ENCODE results near the gene SNX33. TPM values are rescaled to one million over a fixed set of nuclear protein-coding genes. Genes with fewer than 3 reads are reported as not detected.

SNX33 gene
- total RNA-seq, 1 donor from 2014 or later = 24.7 TPM

GRCh38 chr15:75641603-75642002 lies 6.1 kb upstream of the SNX33 start:
- no peak for ATAC-seq

GRCh38 chr15:75644376-75644775 lies 3.3 kb upstream of the SNX33 start:
- ATAC-seq = no peak

GRCh38 chr15:75646112-75646943 lies 1.4 kb upstream of the SNX33 start:
- peak; percentile 17 for ATAC-seq

GRCh38 chr15:75646944-75647364 lies 758 bp upstream of the SNX33 start:
- peak; percentile 23 for ATAC-seq

DNA sequence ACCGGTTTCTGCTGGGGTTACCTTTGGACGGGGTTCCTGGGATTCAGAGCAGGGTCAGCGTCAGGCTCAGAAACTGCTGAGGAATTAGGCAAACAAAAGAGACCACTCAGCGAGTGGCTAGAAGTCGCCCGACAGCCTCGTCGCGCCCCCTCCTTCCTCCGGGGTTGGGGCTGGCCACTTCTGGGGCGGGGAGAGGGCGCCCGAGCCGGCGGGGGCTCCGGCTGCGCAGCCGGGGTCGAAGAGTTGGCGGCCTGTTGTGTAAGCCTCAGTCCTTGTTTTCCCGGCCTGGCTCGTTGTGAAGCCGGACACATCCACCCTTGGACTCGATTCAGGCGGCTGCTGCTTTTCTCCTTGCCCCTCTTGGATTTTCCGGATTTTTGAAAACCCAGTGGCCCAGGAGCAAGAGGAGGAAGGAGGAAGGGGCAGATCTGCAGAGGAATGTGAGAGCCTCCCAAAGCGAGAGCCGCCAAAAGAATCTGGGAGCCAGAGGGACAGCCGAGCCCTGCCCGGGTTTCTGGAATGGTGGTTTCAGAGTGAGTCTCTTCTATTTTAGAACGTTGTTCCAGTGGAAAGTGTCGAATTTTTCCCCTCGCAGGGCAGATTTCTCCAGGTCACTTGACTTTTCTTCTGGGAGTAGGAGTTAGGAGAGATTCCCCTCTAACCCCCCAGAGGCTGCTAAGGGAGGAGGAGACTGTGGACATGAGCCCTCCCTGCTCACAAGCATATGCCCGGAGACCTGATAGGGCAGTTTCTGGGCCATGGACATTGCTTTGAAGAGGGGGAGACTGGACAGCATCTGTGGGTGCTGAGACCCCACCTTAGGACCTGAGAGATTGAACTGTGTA lies 666 bp downstream of the SNX33 start:
- ATAC-seq = peak; percentile 2

DNA sequence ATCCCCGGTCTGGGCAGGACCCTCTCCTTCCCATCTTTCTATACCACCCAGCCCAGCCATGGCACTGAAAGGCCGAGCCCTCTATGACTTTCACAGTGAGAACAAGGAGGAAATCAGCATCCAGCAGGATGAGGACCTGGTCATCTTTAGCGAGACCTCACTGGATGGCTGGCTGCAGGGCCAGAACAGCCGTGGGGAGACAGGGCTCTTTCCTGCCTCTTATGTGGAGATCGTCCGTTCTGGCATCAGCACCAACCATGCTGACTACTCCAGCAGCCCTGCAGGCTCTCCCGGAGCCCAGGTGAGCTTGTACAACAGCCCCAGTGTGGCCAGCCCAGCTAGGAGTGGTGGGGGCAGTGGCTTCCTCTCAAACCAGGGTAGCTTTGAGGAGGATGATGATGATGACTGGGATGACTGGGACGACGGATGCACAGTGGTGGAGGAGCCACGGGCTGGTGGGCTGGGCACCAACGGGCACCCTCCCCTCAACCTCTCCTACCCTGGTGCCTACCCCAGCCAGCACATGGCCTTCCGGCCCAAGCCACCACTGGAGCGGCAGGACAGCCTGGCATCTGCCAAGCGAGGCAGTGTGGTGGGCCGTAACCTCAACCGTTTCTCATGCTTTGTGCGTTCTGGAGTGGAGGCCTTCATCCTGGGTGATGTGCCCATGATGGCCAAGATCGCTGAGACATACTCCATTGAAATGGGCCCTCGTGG lies 1.5 kb downstream of the SNX33 start:
- no peak for ATAC-seq

DNA sequence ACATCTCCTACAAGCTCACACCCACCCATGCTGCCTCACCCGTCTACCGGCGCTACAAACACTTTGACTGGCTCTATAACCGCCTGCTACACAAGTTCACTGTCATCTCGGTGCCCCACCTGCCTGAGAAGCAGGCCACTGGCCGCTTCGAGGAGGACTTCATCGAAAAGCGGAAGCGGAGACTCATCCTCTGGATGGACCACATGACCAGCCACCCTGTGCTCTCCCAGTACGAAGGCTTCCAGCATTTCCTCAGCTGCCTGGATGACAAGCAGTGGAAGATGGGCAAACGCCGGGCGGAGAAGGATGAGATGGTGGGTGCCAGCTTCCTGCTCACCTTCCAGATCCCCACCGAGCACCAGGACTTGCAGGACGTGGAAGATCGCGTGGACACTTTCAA lies 2.1 kb downstream of the SNX33 start:
- ATAC-seq = no peak

- peak; percentile 29 for ATAC-seq
These were observed 3.4 kb downstream of the SNX33 start for GRCh38 chr15:75650908-75651809.

DNA sequence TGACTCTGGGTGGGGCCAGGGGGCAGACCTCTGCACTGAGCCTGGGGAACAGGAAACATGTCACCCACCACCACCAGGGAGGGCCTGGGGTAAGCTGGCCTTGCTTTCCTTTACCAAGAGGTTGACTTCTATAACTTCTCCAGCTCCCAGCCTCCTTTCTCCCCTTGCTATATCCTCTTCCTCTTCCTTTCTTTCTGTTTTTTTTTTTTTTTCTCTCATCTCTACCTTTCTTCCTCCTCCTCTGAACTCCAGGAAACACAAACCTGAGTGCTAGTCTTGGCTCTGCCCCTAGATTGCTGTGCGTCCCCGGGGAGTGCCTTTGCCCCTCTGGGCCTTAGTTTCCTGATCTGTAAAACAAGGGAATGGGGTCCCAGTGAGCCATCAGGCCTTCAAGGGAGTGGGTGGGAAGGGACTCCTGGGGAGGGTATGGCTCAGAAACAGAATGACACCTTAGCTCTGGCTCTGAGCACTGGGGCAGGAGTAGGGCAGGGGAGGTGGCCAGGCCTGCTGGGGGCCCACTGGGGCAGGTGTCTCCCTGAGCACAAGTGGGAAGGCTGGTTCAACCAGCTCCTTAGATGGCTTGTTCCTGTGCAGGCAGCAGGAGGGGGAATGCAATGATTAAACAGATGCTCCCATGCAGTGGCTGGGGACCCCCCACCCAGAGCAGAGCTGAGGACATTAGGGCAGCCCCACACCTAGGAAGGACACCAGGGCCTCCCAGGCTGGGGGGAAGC lies 4.3 kb downstream of the SNX33 start:
- peak; percentile 24 for ATAC-seq

DNA sequence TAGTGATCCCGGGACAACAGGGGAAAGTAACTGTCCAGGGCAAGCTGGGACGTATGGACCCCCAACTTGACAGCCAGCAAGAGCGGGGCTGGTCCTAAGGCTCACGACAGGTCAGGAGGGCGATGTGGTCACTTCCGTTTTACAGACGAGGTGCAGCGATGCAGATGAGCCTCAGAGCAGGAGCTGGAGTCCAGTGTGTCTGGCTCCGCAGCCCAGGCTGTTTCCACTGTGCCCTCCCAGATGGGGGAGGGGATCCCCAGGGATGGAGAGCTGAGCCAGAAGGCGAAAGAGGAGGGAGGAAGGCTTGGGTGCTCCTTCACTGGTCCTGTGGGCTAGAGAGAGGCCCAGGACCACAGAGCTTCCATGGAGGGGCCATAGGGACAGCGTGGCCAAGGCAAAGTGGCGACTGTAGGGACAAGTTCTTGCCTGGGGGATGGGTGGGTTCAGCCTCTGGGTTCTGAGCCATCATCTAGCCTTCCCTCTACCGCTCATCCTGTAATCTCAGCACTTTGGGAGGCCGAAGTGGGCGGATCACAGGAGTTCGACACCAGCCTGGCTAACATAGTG lies 5.7 kb downstream of the SNX33 start:
- no peak for ATAC-seq

GRCh38 chr15:75654201-75654907 lies 6.6 kb downstream of the SNX33 start:
- no peak for ATAC-seq

DNA sequence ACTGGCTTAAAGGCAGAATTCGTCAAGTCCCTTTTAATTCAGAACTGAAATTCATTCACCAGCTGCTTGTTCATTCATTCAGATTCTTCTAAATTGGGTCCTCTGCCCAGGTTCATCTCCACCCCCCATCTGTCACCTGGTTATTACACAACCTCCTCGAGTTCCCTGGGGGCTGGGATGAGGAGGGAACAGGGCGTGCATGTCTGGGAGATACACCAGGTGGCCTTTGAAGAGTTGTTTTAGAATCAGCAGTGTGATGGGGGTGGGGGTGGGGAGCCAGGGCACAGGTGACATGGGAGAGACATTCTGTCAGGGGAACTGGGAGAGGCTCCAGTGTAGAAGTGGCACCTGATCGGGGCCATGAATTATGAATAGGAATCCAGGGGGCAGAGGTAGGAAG lies 8.2 kb downstream of the SNX33 start:
- no peak for ATAC-seq

DNA sequence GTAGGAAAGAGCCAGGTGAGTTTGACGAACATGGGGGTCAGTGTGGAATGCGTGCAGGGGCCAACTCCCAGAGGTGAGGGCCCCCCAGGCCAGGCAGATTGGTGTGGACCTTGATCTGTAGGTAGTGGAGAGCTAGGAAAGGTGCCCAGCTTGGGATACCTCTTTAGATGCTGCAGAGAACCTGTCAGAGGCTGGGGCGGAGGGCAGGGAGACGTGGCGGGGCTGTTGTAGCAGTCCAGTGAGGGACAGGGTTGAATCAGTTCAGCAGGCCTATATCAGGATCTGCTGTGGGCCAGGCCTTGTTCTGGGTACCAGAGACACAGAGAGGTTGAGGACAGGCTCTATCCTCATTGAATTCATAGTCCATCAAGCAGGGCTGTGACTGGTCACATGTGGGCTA lies 8.6 kb downstream of the SNX33 start:
- ATAC-seq = no peak

DNA sequence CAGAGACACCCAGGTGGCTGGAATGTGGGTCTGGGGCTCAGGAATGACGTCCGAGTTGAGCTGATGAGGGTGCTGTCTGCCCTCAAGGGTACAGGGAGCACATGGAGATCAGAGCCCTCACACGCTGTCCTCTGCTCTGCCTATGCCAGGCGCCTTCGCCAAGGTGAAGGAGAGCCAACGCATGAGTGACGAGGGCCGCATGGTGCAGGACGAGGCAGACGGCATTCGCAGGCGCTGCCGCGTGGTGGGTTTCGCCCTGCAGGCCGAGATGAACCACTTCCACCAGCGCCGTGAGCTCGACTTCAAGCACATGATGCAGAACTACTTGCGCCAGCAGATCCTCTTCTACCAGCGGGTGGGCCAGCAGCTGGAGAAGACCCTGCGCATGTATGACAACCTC lies 9.1 kb downstream of the SNX33 start:
- ATAC-seq = no peak

GRCh38 chr15:75659141-75659771 lies 11.5 kb downstream of the SNX33 start:
- ATAC-seq = no peak

GRCh38 chr15:75659928-75660645 lies 12.4 kb downstream of the SNX33 start:
- ATAC-seq = no peak

DNA sequence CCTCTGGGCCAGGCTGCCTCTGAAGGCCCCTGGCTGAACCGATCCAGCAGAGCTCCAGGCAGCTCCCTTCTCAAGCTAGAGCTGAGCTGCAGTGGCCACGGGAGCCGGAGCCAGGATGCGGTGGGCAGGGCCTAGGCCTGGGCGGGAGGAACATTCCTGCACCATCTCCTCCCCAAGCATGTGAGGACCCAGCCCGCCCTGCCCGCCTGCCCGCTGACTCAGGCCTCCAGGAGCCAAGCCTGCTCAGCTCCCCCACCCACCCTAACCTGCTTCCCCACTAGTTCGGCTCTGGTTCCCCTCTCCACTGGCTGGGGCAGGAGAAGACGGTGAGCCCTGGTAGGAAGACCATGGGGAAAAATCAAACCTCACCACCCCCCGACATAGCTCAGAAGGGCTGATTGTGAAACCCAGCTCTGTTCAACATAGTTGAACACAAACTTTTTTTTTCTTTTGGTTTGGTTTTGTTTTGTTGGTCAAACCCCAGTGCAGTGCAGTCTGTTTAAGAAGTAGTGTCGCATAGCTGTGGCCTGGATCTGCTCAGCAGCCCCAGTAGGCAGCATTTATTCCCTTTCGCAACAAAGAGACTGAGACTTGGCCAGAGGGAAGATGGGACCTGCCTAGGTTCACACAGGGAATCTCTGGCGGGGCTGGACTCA lies 13.5 kb downstream of the SNX33 start:
- ATAC-seq = peak; percentile 85

DNA sequence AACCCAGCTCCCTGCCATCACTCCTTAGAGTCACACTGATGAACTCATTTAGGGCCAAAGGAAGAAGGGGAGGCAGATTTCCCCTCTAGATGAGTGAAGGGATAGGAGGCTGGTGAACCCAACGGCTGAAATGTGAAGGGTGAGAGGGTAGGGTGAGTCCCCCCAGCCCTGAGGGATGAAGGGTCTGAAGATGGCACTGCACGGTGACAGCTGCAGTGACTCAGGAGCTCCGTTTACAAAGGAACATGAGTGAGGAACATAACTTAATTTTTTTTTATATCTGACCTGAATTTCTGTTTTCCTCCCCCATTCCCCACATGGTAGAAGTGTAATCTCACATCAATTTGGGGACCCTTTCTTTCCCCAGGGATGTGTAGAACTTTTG lies 14.0 kb downstream of the SNX33 start:
- ATAC-seq = no peak
